Left ventricle myocardium inferior (tissue), 1 donor: ENCODE results near the gene GAB2. TPM values are rescaled to one million over a fixed set of nuclear protein-coding genes. Genes with fewer than 3 reads are reported as not detected.
A peak's percentile ranks its signal among the peaks of the same experiment; 100 is the strongest.
"Not testable (repeated sequence)": the region's sequence is repeated elsewhere in the genome, so short reads cannot be mapped to it uniquely, and the experiment has no call there.

Source experiments
- DNase-seq: peaks from one replicate; pipeline ENCODE4 v3.0.0-alpha.2; 2020
- H3K27ac ChIP-seq: fragments of 200-600 bp; replicated peaks from 2 replicates; pipeline ENCODE4 v1.8.0; 2021
- H3K27me3 ChIP-seq: fragments of 200-600 bp; 2 replicates; pipeline ENCODE4 v1.8.0; 2021; ENCODE audit warnings: low read depth
- H3K36me3 ChIP-seq: fragments of 200-600 bp; 2 replicates; pipeline ENCODE4 v1.8.0; 2021
- H3K4me1 ChIP-seq: fragments of 200-600 bp; 2 replicates; pipeline ENCODE4 v1.8.0; 2021
- H3K4me3 ChIP-seq: fragments of 200-600 bp; 2 replicates; pipeline ENCODE4 v1.8.0; 2021; ENCODE audit warnings: mild to moderate bottlenecking, moderate library complexity
- H3K9me3 ChIP-seq: fragments of 200-600 bp; replicated peaks from 2 replicates; pipeline ENCODE4 v1.8.0; 2021
- CTCF ChIP-seq: fragments of 200-600 bp; IDR thresholded peaks from 2 replicates; pipeline ENCODE4 v1.8.0; 2021; ENCODE audit warnings: antibody characterized with exemption, mild to moderate bottlenecking, borderline replicate concordance
- intact Hi-C: fragments of 100-400 bp; cut with micrococcal nuclease; formaldehyde crosslinking; loops from one replicate; pipeline ENCODE4 v1.11.0; 2022
- total RNA-seq: library from RNA; stranded (reverse); fragmentation: NEBNext Ultra II Directional; extraction: Animal tissue kit (Norgen Biotek cat#: 25700); gene quantifications from one replicate; pipeline ENCODE4 v1.2.1, GENCODE V29; 2021
- donor health status: DM: no; HTN: yes; CAD: no; lungs with severe emphysema.

GAB2 gene
- total RNA-seq, 1 donor from 2014 or later: 27.4 TPM

- intact Hi-C loops: no loop called here
Measured at GRCh38 chr11:78298291-78298771, 119.3 kb downstream of the GAB2 start.

GRCh38 chr11:78295991-78296930 lies 121.4 kb downstream of the GAB2 start:
- Histone ChIP-seq H3K9me3 (no peaks in the 10 kb centered on the region), H3K36me3 (no peaks in the 10 kb centered on the region), H3K27me3 (no peaks in the 10 kb centered on the region), H3K27ac (peak overlapping the region; percentile 64), H3K4me3 (no peak overlapping the region), H3K4me1 (peaks cover 48% of the 10 kb centered on the region)
- DNase-seq: no peak
- TF ChIP-seq CTCF: no peak
- intact Hi-C loops: no loop called here

More at GRCh38 chr11:78298291-78298771, 119.3 kb downstream of the GAB2 start:
- Histone ChIP-seq H3K4me3 (no peak overlapping the region), H3K9me3 (no peaks in the 10 kb centered on the region), H3K27me3 (no peaks in the 10 kb centered on the region), H3K27ac (no peak overlapping the region), H3K36me3 (no peaks in the 10 kb centered on the region), H3K4me1 (peaks cover 39% of the 10 kb centered on the region)
- no peak for TF ChIP-seq CTCF
- DNase-seq: no peak

GRCh38 chr11:78295347-78295746 lies 122.3 kb downstream of the GAB2 start:
- Histone ChIP-seq H3K27me3 (no peaks in the 10 kb centered on the region), H3K9me3 (no peaks in the 10 kb centered on the region), H3K27ac (no peak overlapping the region), H3K4me3 (no peak overlapping the region), H3K36me3 (no peaks in the 10 kb centered on the region), H3K4me1 (peaks cover 52% of the 10 kb centered on the region)
- no peak for DNase-seq
- no peak for TF ChIP-seq CTCF
- intact Hi-C loops: no loop called here

DNA sequence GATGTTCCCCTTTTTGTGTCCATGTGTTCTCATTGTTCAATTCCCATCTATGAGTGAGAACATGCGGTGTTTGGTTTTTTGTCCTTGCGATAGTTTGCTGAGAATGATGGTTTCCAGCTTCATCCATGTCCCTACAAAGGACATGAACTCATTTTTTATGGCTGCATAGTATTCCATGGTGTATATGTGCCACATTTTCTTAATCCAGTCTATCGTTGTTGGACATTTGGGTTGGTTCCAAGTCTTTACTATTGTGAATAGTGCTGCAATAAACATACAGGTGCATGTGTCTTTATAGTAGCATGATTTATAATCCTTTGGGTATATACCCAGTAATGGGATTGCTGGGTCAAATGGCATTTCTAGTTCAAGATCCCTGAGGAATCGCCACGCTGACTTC lies 123.5 kb downstream of the GAB2 start:
- H3K4me1 ChIP-seq: peaks cover 44% of the 10 kb centered on the region
- H3K4me3 ChIP-seq, H3K9me3 ChIP-seq, intact Hi-C loops, H3K27ac ChIP-seq, DNase-seq, H3K36me3 ChIP-seq, H3K27me3 ChIP-seq: not testable (repeated sequence)

- intact Hi-C loops: no loop called here
- H3K9me3 ChIP-seq: peaks cover 5% of the 10 kb centered on the region
- H3K36me3 ChIP-seq: no peaks in the 10 kb centered on the region
- no peak for DNase-seq
- H3K27ac ChIP-seq: no peak overlapping the region
- no peaks in the 10 kb centered on the region for H3K27me3 ChIP-seq
- H3K4me3 ChIP-seq: no peak overlapping the region
- TF ChIP-seq CTCF: no peak
- H3K4me1 ChIP-seq: peaks cover 39% of the 10 kb centered on the region
Measured at GRCh38 chr11:78293536-78293935, 124.1 kb downstream of the GAB2 start.

DNA sequence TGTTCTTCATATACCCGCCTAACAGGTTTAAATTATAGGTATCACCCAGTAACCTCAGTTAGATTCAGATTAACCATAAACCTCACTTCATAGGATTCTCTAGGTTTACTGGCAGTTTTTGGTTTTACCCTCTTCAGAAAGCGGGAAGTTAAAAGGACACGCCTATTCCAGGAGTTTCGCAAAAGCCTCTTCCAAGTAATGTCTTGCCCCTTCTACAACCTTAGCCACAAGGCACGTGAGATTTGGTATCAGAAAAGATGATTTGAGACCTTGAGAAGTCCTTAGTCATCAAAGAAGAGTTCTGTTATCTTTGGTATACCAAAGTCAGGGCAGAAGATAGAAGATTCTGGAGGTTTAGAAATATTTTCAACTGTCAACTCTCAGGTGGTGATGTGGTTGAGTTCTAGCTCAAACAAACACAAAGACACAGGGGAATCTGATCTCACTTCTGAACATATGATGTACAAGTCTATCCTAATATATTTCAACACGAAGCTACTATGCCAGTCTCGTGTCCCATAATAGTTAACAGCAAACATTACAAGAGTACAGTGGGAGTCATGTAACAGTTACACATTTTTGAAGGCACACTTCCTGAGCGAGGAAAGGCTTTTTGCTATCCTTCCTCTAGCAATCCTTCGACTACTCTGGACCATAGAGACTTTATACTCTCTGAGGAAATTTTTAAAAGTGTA lies 125.4 kb downstream of the GAB2 start:
- intact Hi-C loops: no loop called here
- Histone ChIP-seq H3K4me3 (no peak overlapping the region), H3K27ac (no peak overlapping the region), H3K27me3 (no peaks in the 10 kb centered on the region), H3K9me3 (peaks cover 9% of the 10 kb centered on the region), H3K36me3 (no peaks in the 10 kb centered on the region), H3K4me1 (peaks cover 26% of the 10 kb centered on the region)
- DNase-seq: no peak
- TF ChIP-seq CTCF: no peak
